KOPT-K1 (cell line): Measurements from ENCODE around the gene SDC1.

Experiments
- H3K27ac ChIP-seq: fragments of 200-600 bp; sonication (generic); 2 replicates; pipeline ENCODE4 v1.5.1; 2016; ENCODE audit warnings: antibody characterized with exemption, mild to moderate bottlenecking, low read depth, low read length; ENCODE audit not compliant: poor library complexity, severe bottlenecking
- H3K36me3 ChIP-seq: fragments of 200-600 bp; sonication (generic); 2 replicates; pipeline ENCODE4 v1.5.1; 2017; ENCODE audit warnings: antibody characterized with exemption, mild to moderate bottlenecking, low read length, moderate library complexity; ENCODE audit not compliant: insufficient read depth
- H3K9me3 ChIP-seq: fragments of 200-600 bp; sonication (generic); 2 replicates; pipeline ENCODE4 v1.5.1; 2017; ENCODE audit warnings: antibody characterized with exemption, low read length, mild to moderate bottlenecking; ENCODE audit not compliant: insufficient read depth, poor library complexity, severe bottlenecking

The SDC1 gene

GRCh38 chr2:20212459-20212870, 12.5 kb downstream of the SDC1 start:
- H3K36me3 ChIP-seq: no peaks in the 10 kb centered on the region
- H3K27ac ChIP-seq: no peak overlapping the region
- H3K9me3 ChIP-seq: no peaks in the 10 kb centered on the region

- no peaks in the 10 kb centered on the region for H3K9me3 ChIP-seq
- H3K36me3 ChIP-seq: no peaks in the 10 kb centered on the region
- H3K27ac ChIP-seq: no peak overlapping the region
These were observed 13.0 kb downstream of the SDC1 start for GRCh38 chr2:20211860-20212458.

- no peaks in the 10 kb centered on the region for H3K9me3 ChIP-seq
- no peak overlapping the region for H3K27ac ChIP-seq
- H3K36me3 ChIP-seq: no peaks in the 10 kb centered on the region
These were observed 13.5 kb downstream of the SDC1 start for GRCh38 chr2:20211420-20211819.

- no peak overlapping the region for H3K27ac ChIP-seq
- no peaks in the 10 kb centered on the region for H3K36me3 ChIP-seq
- H3K9me3 ChIP-seq: no peaks in the 10 kb centered on the region
These were observed 14.5 kb downstream of the SDC1 start for GRCh38 chr2:20210462-20210861.

- no peaks in the 10 kb centered on the region for H3K36me3 ChIP-seq
- no peaks in the 10 kb centered on the region for H3K9me3 ChIP-seq
- H3K27ac ChIP-seq: no peak overlapping the region
These were observed 15.4 kb downstream of the SDC1 start for GRCh38 chr2:20209373-20210109.

GRCh38 chr2:20208476-20208859, 16.5 kb downstream of the SDC1 start:
- Histone ChIP-seq H3K36me3 (no peaks in the 10 kb centered on the region), H3K27ac (no peak overlapping the region), H3K9me3 (no peaks in the 10 kb centered on the region)

- no peaks in the 10 kb centered on the region for H3K9me3 ChIP-seq
- H3K36me3 ChIP-seq: no peaks in the 10 kb centered on the region
- H3K27ac ChIP-seq: no peak overlapping the region
These were observed 17.9 kb downstream of the SDC1 start for GRCh38 chr2:20207051-20207450.

GRCh38 chr2:20205915-20206524, 18.9 kb downstream of the SDC1 start:
- no peak overlapping the region for H3K27ac ChIP-seq
- H3K36me3 ChIP-seq: no peaks in the 10 kb centered on the region
- no peaks in the 10 kb centered on the region for H3K9me3 ChIP-seq

GRCh38 chr2:20205069-20205468, 19.9 kb downstream of the SDC1 start:
- Histone ChIP-seq H3K27ac (no peak overlapping the region), H3K9me3 (no peaks in the 10 kb centered on the region), H3K36me3 (no peaks in the 10 kb centered on the region)

- Histone ChIP-seq H3K27ac (no peak overlapping the region), H3K36me3 (no peaks in the 10 kb centered on the region), H3K9me3 (no peaks in the 10 kb centered on the region)
These were observed 21.3 kb downstream of the SDC1 start for GRCh38 chr2:20203521-20204225.

- no peaks in the 10 kb centered on the region for H3K36me3 ChIP-seq
- H3K9me3 ChIP-seq: no peaks in the 10 kb centered on the region
- H3K27ac ChIP-seq: no peak overlapping the region
These were observed 21.9 kb downstream of the SDC1 start for GRCh38 chr2:20203072-20203471.

GRCh38 chr2:20201671-20202070, 23.3 kb downstream of the SDC1 start:
- no peak overlapping the region for H3K27ac ChIP-seq
- no peaks in the 10 kb centered on the region for H3K9me3 ChIP-seq
- H3K36me3 ChIP-seq: no peaks in the 10 kb centered on the region

GRCh38 chr2:20200697-20201555, 24.0 kb downstream of the SDC1 start:
- H3K9me3 ChIP-seq: no peaks in the 10 kb centered on the region
- H3K27ac ChIP-seq: no peak overlapping the region
- H3K36me3 ChIP-seq: no peaks in the 10 kb centered on the region

- no peak overlapping the region for H3K27ac ChIP-seq
- H3K9me3 ChIP-seq: no peaks in the 10 kb centered on the region
- no peaks in the 10 kb centered on the region for H3K36me3 ChIP-seq
These were observed 25.2 kb downstream of the SDC1 start for GRCh38 chr2:20199633-20200270.
